C4-2B (cell line): ENCODE results near the gene ANO2.

Experiments used
- CTCF ChIP-seq: fragments of 450-650 bp; conservative IDR thresholded peaks from 2 replicates; pipeline ENCODE4 v1.5.1; 2017; ENCODE audit warnings: mild to moderate bottlenecking
- ZFX ChIP-seq: fragments of 450-650 bp; IDR thresholded peaks from 2 replicates; pipeline ENCODE4 v1.6.1; 2017

GRCh38 chr12:5871741-5872140, 73.3 kb downstream of the ANO2 start:
- TF ChIP-seq CTCF (no peak), ZFX (no peak)
